Mammary epithelial cell (primary cell): ENCODE results near the gene TST.
A peak's percentile ranks its signal among the peaks of the same experiment; 100 is the strongest.

Experiments
- CTCF ChIP-seq, 2 donors: IDR thresholded peaks in 1 of 2; conservative IDR thresholded peaks in 1 of 2; 2 replicates each; pipeline ENCODE4 v1.5.1; 2011 to 2012; ENCODE audit warnings: inconsistent platforms in 2 of 2, low read length in 2 of 2, mild to moderate bottlenecking in 2 of 2, control low read depth in 1 of 2, low read depth in 1 of 2; ENCODE audit not compliant: insufficient read depth in 1 of 2; ENCODE audit errors: extremely low read depth in 1 of 2
- EZH2 ChIP-seq: IDR thresholded peaks from 2 replicates; pipeline ENCODE4 v1.6.1; 2012; ENCODE audit warnings: low read length, inconsistent platforms, borderline replicate concordance

GRCh38 chr22:36977947-36978660 lies 41.1 kb downstream of the TST start:
- peak; percentile 73 to 83 for TF ChIP-seq CTCF (conservative IDR thresholded peaks at IDR 0.05 in 1 of 2, IDR thresholded peaks at IDR 0.05 in 1 of 2; ENCODE audit: extremely low read depth in 1 of 2, insufficient read depth in 1 of 2, low read depth in 1 of 2, low read length in 2 of 2)
- no peak for TF ChIP-seq EZH2
